HFFc6 (cell line): ENCODE results near the gene COL2A1. TPM values are rescaled to one million over a fixed set of nuclear protein-coding genes. Genes with fewer than 3 reads are reported as not detected.

Experiments
- DNase-seq: peaks from one replicate; pipeline ENCODE4 v3.0.0-alpha.2; 2018
- H3K27ac Mint-ChIP-seq: 2 replicates; pipeline ENCODE4 v1.8.0; 2020; ENCODE audit warnings: mild to moderate bottlenecking, mixed read lengths
- H3K27me3 Mint-ChIP-seq: 2 replicates; pipeline ENCODE4 v1.8.0; 2021; ENCODE audit warnings: mild to moderate bottlenecking, moderate library complexity, mixed read lengths; ENCODE audit not compliant: insufficient read depth
- H3K36me3 Mint-ChIP-seq: 2 replicates; pipeline ENCODE4 v1.8.0; 2021; ENCODE audit warnings: low read depth, mixed read lengths
- H3K4me1 Mint-ChIP-seq: 2 replicates; pipeline ENCODE4 v1.8.0; 2020; ENCODE audit warnings: low read depth, mixed read lengths
- H3K4me3 Mint-ChIP-seq: 2 replicates; pipeline ENCODE4 v1.8.0; 2020; ENCODE audit warnings: mild to moderate bottlenecking, moderate library complexity, mixed read lengths
- H3K9me3 Mint-ChIP-seq: 2 replicates; pipeline ENCODE4 v1.8.0; 2020; ENCODE audit warnings: mild to moderate bottlenecking, mixed read lengths
- CTCF ChIP-seq: fragments of 200-600 bp; sonication (generic); IDR thresholded peaks from 2 replicates; pipeline ENCODE4 v1.5.0; 2021; ENCODE audit warnings: antibody characterized with exemption, mild to moderate bottlenecking
- total RNA-seq, 6 experiments: library from RNA; stranded (reverse); fragmentation: NEBNext Ultra II Directional; extraction: Animal tissue kit (Norgen Biotek cat#: 25700); gene quantifications; 2 replicates in 1 of 6; 3 replicates in 5 of 6; pipeline ENCODE4 v1.2.3, GENCODE V29; 2021

The COL2A1 gene
- total RNA-seq, 6 experiments from 2014 or later: not detected

GRCh38 chr12:48003226-48004052 lies 837 bp downstream of the COL2A1 start:
- Mint-ChIP-seq H3K27me3 (peaks cover 72% of the 10 kb centered on the region), H3K9me3 (no peaks in the 10 kb centered on the region), H3K36me3 (no peaks in the 10 kb centered on the region), H3K4me3 (no peak overlapping the region), H3K4me1 (peaks cover 18% of the 10 kb centered on the region), H3K27ac (no peak overlapping the region)
- 0 out of 2 replicates have a peak, but pooled peaks have one; percentile 31 for TF ChIP-seq CTCF
- DNase-seq: no peak

GRCh38 chr12:48002773-48003218 lies 1.5 kb downstream of the COL2A1 start:
- peak overlapping the region; percentile 94; the same call in 1 of the 2 replicates for H3K4me3 Mint-ChIP-seq
- H3K36me3 Mint-ChIP-seq: no peaks in the 10 kb centered on the region
- no peak for TF ChIP-seq CTCF
- peaks cover 18% of the 10 kb centered on the region for H3K4me1 Mint-ChIP-seq
- peaks cover 66% of the 10 kb centered on the region for H3K27me3 Mint-ChIP-seq
- H3K27ac Mint-ChIP-seq: no peak overlapping the region
- DNase-seq: no peak
- no peaks in the 10 kb centered on the region for H3K9me3 Mint-ChIP-seq

GRCh38 chr12:48002414-48002730 lies 1.9 kb downstream of the COL2A1 start:
- H3K27ac Mint-ChIP-seq: no peak overlapping the region
- H3K4me1 Mint-ChIP-seq: peaks cover 18% of the 10 kb centered on the region
- peak overlapping the region; percentile 94 for H3K4me3 Mint-ChIP-seq
- no peak for TF ChIP-seq CTCF
- H3K27me3 Mint-ChIP-seq: peaks cover 62% of the 10 kb centered on the region
- no peaks in the 10 kb centered on the region for H3K36me3 Mint-ChIP-seq
- H3K9me3 Mint-ChIP-seq: no peaks in the 10 kb centered on the region
- DNase-seq: no peak

GRCh38 chr12:48001505-48002413 lies 2.5 kb downstream of the COL2A1 start:
- H3K4me1 Mint-ChIP-seq: peaks cover 18% of the 10 kb centered on the region
- peak overlapping the region; percentile 71; the same call in 1 of the 2 replicates for H3K27ac Mint-ChIP-seq
- DNase-seq: peak; percentile 15
- TF ChIP-seq CTCF: no peak
- H3K9me3 Mint-ChIP-seq: no peaks in the 10 kb centered on the region
- H3K27me3 Mint-ChIP-seq: peaks cover 58% of the 10 kb centered on the region
- no peaks in the 10 kb centered on the region for H3K36me3 Mint-ChIP-seq
- peak overlapping the region; percentile 94 for H3K4me3 Mint-ChIP-seq

- Mint-ChIP-seq H3K4me3 (peak overlapping the region; percentile 94), H3K27ac (peak overlapping the region; percentile 71; the same call in 1 of the 2 replicates), H3K36me3 (no peaks in the 10 kb centered on the region), H3K4me1 (peaks cover 23% of the 10 kb centered on the region), H3K27me3 (peaks cover 53% of the 10 kb centered on the region), H3K9me3 (no peaks in the 10 kb centered on the region)
- peak; percentile 72 for DNase-seq
- no peak; the same call in 1 of the 2 replicates for TF ChIP-seq CTCF
Measured at GRCh38 chr12:48000878-48001504, 3.3 kb downstream of the COL2A1 start.
